OCI-LY3 (cell line): ENCODE data around the gene CSNK1G2.

Experiments used
- H2AFZ ChIP-seq: fragments of 200-600, 300-600 bp; shearing (Covaris generic); 2 replicates; pipeline ENCODE4 v1.6.0; 2014; ENCODE audit warnings: antibody characterized with exemption, low read depth, low read length
- H3K27ac ChIP-seq: fragments of 200-600, 300-600 bp; sonication (generic); 2 replicates; pipeline ENCODE4 v1.5.1; 2014; ENCODE audit warnings: mild to moderate bottlenecking, low read length, moderate library complexity, mixed read lengths
- H3K27me3 ChIP-seq: fragments of 200-600, 300-600 bp; sonication (generic); 2 replicates; pipeline ENCODE4 v1.6.1; 2014; ENCODE audit warnings: low read depth, low read length, mixed read lengths
- H3K36me3 ChIP-seq: fragments of 200-600, 300-600 bp; sonication (generic); replicated peaks from 2 replicates; pipeline ENCODE3; 2014; ENCODE audit warnings: low read depth, low read length, mixed read lengths
- H3K4me1 ChIP-seq: fragments of 300-600, 200-600 bp; sonication (generic); 2 replicates; pipeline ENCODE4 v1.6.1; 2014; ENCODE audit warnings: low read length, mixed read lengths
- H3K4me2 ChIP-seq: fragments of 200-600, 300-600 bp; sonication (generic); 2 replicates; pipeline ENCODE4 v1.6.1; 2014; ENCODE audit warnings: low read length, mixed read lengths
- H3K4me3 ChIP-seq: fragments of 300-600, 200-600 bp; sonication (generic); 2 replicates; pipeline ENCODE4 v1.5.1; 2014; ENCODE audit warnings: antibody characterized with exemption, mild to moderate bottlenecking, low read length, moderate library complexity
- H3K79me2 ChIP-seq: fragments of 300-600, 200-600 bp; shearing (Covaris generic); 2 replicates; pipeline ENCODE4 v1.6.1; 2014; ENCODE audit warnings: mild to moderate bottlenecking, low read length, mixed read lengths
- H3K9ac ChIP-seq: fragments of 300-600, 200-600 bp; shearing (Covaris generic); 2 replicates; pipeline ENCODE4 v1.6.0; 2014; ENCODE audit warnings: mild to moderate bottlenecking, low read length, moderate library complexity
- H3K9me3 ChIP-seq: fragments of 200-600, 300-600 bp; shearing (Covaris generic); 2 replicates; pipeline ENCODE4 v1.6.1; 2014; ENCODE audit warnings: low read length, mixed read lengths; ENCODE audit not compliant: insufficient read depth
- H4K20me1 ChIP-seq: fragments of 200-600, 300-600 bp; sonication (generic); 2 replicates; pipeline ENCODE4 v1.6.1; 2016; ENCODE audit warnings: low read length, mixed read lengths; ENCODE audit not compliant: insufficient read depth
- CTCF ChIP-seq: fragments of 200-600, 300-600 bp; sonication (generic); IDR thresholded peaks from 2 replicates; pipeline ENCODE4 v1.5.1; 2014; ENCODE audit warnings: antibody characterized with exemption, low read length, low read depth
- EZH2phosphoT487 ChIP-seq: fragments of 200-600 bp; shearing (Covaris generic); IDR thresholded peaks from 2 replicates; pipeline ENCODE4 v1.6.1; 2018; ENCODE audit warnings: antibody characterized with exemption, mixed run types, low read depth

Gene CSNK1G2

GRCh38 chr19:1974381-1975161 is 33.6 kb downstream of the CSNK1G2 start:
- Histone ChIP-seq H3K9ac (no peak overlapping the region), H4K20me1 (peaks cover 59% of the 10 kb centered on the region), H3K4me2 (no peak overlapping the region), H3K36me3 (peaks cover 35% of the 10 kb centered on the region), H3K4me1 (no peaks in the 10 kb centered on the region), H3K9me3 (no peaks in the 10 kb centered on the region), H3K4me3 (no peak overlapping the region), H3K27me3 (no peaks in the 10 kb centered on the region), H2AFZ (no peak overlapping the region), H3K27ac (no peak overlapping the region), H3K79me2 (peaks cover 71% of the 10 kb centered on the region)
- TF ChIP-seq CTCF (no peak), EZH2phosphoT487 (no peak)

GRCh38 chr19:1975162-1975480 is 34.1 kb downstream of the CSNK1G2 start:
- Histone ChIP-seq H3K9me3 (no peaks in the 10 kb centered on the region), H3K27ac (no peak overlapping the region), H4K20me1 (peaks cover 54% of the 10 kb centered on the region), H3K4me3 (no peak overlapping the region), H3K79me2 (peaks cover 65% of the 10 kb centered on the region), H3K27me3 (no peaks in the 10 kb centered on the region), H2AFZ (no peak overlapping the region), H3K4me1 (no peaks in the 10 kb centered on the region), H3K4me2 (no peak overlapping the region), H3K36me3 (peaks cover 35% of the 10 kb centered on the region), H3K9ac (no peak overlapping the region)
- no peak for TF ChIP-seq EZH2phosphoT487
- no peak for TF ChIP-seq CTCF

GRCh38 chr19:1977120-1977519 is 36.1 kb downstream of the CSNK1G2 start:
- Histone ChIP-seq H3K27ac (no peak overlapping the region), H3K4me2 (no peak overlapping the region), H3K36me3 (peaks cover 45% of the 10 kb centered on the region)

GRCh38 chr19:1978346-1978894 is 37.4 kb downstream of the CSNK1G2 start:
- H2AFZ ChIP-seq: no peak overlapping the region
- H3K9ac ChIP-seq: no peak overlapping the region
- H3K79me2 ChIP-seq: peaks cover 38% of the 10 kb centered on the region
- H4K20me1 ChIP-seq: peaks cover 33% of the 10 kb centered on the region
- no peak overlapping the region for H3K4me2 ChIP-seq
- peaks cover 51% of the 10 kb centered on the region for H3K36me3 ChIP-seq
- no peaks in the 10 kb centered on the region for H3K27me3 ChIP-seq
- H3K4me3 ChIP-seq: no peak overlapping the region
- H3K9me3 ChIP-seq: no peaks in the 10 kb centered on the region
- no peaks in the 10 kb centered on the region for H3K4me1 ChIP-seq
- TF ChIP-seq EZH2phosphoT487 (no peak), CTCF (no peak)
- no peak overlapping the region for H3K27ac ChIP-seq

More at GRCh38 chr19:1977120-1977519, 36.1 kb downstream of the CSNK1G2 start:
- H3K9me3 ChIP-seq: no peaks in the 10 kb centered on the region
- no peak overlapping the region for H2AFZ ChIP-seq
- H3K27me3 ChIP-seq: no peaks in the 10 kb centered on the region
- H3K4me1 ChIP-seq: no peaks in the 10 kb centered on the region
- H3K79me2 ChIP-seq: peaks cover 50% of the 10 kb centered on the region
- TF ChIP-seq CTCF: no peak
- no peak for TF ChIP-seq EZH2phosphoT487
- no peak overlapping the region for H3K4me3 ChIP-seq
- no peak overlapping the region for H3K9ac ChIP-seq
- peaks cover 40% of the 10 kb centered on the region for H4K20me1 ChIP-seq
